Erythroblast (primary cell): Measurements from ENCODE around the gene FAM168A.

Experiments used
- GATA1 ChIP-seq: IDR thresholded peaks from 2 replicates; pipeline ENCODE4 v1.6.1; 2011; ENCODE audit warnings: low read depth, mild to moderate bottlenecking, control low read depth, low read length, moderate library complexity
- POLR2A ChIP-seq: IDR thresholded peaks from 2 replicates; pipeline ENCODE4 v1.6.1; 2011; ENCODE audit warnings: mild to moderate bottlenecking, low read length

DNA sequence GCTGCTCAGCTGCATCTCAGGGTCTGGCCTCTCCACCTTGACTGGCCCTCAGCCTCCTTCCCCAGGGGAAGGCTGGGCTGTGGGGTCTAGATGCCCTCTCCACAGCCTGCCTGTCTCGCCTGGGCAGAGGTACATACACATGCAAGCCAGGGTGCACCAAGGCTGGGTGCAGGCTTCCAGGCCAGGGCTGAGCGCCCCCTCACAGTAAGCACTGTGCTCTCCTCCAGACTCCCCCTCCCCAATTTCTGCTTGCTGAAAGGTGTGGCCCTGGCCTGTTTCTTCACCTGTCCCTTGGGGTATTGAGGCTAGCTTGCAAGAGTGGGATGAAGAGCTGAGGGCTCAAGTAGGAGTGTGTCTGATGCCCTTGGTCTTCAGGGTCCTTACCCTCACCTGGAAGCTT lies 199.2 kb downstream of the FAM168A start:
- no peak for TF ChIP-seq POLR2A
- TF ChIP-seq GATA1, result no peak
